A172 (cell line): Measurements from ENCODE around the gene GEMIN7. TPM values are rescaled to one million over a fixed set of nuclear protein-coding genes. Genes with fewer than 3 reads are reported as not detected.
A peak's percentile ranks its signal among the peaks of the same experiment; 100 is the strongest.
"Not testable (repeated sequence)": the region's sequence is repeated elsewhere in the genome, so short reads cannot be mapped to it uniquely, and the experiment has no call there.

Source experiments
- DNase-seq: peaks from one replicate; pipeline ENCODE4 v3.0.0-alpha.2; 2015; ENCODE audit warnings: low spot score
- total RNA-seq: library from RNA; depleted of rRNA; stranded (reverse); fragments of >200 nt; shearing (Covaris generic); gene quantifications from 2 replicates; pipeline ENCODE4 v1.2.3, GENCODE V29; 2014

The GEMIN7 gene
- total RNA-seq, 1 experiment from 2014 or later, result 17.1 TPM

DNA sequence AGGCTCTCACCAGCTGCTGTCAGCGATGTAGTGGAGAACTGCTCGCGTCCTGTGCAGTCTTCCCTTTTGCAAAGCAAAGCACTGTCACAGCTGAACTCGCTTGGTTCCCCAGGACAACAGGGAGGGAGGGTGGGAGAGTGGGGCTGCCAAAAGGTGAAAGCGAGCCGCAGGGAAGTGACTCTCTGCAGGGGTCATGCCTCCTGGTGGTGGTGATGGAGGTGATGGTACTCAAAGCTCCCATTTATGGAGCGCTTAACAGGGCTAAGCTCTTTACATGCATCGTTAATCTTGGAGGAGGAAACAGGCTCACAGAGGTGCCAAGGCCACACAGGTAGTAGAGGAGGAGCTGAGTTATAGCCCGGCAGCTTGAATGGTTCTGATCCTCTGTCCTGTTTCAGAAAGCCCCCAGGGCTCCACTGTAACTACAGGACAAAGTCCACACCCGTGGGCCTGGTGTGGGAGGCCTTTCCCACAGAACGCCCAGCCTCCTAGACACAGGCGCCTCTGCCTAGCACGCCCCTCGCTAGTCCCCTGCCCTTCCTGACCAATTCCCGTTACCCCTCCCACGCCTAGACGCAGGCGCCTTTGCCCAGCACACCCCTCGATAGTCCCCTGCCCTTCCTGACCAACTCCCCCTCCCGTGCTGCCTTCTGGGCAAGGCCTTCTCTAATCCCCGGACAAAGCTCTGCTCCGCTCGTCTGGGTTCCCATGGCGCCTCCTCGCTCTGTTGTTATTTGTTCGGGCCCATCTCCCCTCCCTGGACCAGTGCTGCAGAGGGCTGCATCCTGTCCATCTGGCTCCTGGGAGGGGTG is 24.7 kb downstream of the GEMIN7 start:
- no peak for DNase-seq

DNA sequence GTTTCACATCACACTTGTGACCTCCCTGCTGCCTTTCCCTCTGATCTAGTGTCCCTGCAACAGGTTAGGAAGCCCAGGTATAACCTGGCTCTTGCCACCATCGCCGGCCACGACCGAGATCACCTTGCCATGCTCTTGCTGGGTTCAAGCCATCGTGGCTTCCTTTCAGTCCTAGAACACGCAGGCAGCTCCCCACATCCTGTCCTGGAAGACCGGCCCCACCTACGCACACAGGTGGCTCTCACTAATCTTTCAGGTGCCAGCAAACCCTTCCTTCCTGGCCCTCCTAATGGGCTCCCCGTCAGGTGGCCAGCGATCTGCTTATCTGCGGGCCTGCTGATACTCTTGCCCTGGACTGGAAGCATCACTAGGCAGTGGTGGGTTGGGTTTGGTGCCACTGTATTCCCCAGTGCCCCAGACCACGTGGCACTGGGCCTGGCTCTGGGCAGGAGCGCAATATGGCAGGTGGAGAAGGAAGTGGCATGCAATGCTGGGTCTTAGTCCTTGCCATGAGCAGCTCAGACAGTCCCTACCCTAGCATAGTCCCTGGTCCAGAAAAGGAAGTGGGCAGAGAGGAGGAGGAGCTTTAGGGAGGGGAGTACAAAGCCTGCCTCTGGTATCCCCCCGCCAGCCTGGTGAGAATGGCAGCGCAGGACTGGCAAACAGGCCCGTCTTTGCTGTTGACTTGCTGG is 25.7 kb downstream of the GEMIN7 start:
- no peak for DNase-seq

DNA sequence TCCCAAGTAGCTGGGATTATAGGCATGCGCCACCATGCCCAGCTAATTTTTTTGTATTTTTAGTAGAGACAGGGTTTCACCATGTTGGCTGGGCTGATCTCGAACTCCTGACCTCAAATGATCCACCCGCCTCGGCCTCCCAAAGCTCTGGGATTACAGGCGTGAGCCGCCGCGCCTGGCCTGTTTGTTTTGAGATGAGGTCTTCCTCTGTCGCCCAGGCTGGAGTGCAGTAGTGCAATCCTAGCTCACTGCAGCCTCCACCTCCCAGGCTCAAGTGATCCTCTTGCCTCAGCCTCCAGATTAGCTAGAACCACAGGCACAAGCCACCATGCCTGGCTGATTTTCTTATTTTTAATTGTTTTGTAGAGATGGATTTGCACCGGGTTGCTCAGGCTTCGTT is 27.3 kb downstream of the GEMIN7 start:
- DNase-seq, result not testable (repeated sequence)

DNA sequence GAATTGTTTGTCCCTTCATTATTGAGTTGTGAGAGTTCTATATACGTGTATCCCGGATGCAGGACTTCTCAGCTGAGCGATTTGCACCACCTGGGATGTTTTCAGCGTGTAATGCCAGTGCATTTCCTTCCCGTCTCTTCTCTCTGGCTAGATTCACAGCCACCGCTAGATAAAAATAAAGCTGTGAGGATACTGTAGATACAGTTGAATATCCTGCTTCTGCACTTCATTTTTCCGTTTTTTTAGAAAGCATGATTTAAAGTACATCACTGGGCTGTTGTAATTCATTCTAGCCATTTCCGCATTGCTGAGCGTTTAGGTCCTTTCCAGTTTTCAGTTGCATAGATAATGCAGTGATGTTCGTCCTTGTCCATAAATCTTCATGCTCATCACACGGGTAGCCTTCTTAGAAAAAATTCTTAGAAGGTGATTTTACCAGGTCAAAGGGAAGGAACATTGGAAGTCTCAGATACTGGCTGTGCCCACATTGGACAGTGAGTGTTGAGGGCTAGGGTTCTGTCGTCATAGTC is 28.6 kb downstream of the GEMIN7 start:
- no peak for DNase-seq

DNA sequence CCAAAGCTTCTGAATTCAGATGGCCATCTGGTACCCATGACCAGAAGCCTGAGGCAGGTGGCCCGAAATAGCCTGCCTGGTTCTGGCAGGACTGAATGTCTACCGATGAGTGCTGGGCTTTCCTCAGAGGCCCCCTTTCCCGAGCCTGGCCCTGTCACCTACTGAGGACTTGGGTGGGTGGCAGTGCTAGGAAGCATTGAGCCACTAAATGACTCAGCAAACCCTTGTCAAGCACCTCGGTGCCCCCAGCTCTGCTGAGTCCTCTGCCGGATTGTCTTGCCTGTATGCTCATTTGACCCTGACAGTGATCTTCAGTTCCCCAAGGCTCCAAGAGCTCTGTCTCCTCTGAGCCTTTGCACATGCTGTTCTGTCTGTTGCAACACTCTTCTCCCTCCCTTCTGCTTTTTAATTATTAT is 31.8 kb downstream of the GEMIN7 start:
- no peak for DNase-seq

DNA sequence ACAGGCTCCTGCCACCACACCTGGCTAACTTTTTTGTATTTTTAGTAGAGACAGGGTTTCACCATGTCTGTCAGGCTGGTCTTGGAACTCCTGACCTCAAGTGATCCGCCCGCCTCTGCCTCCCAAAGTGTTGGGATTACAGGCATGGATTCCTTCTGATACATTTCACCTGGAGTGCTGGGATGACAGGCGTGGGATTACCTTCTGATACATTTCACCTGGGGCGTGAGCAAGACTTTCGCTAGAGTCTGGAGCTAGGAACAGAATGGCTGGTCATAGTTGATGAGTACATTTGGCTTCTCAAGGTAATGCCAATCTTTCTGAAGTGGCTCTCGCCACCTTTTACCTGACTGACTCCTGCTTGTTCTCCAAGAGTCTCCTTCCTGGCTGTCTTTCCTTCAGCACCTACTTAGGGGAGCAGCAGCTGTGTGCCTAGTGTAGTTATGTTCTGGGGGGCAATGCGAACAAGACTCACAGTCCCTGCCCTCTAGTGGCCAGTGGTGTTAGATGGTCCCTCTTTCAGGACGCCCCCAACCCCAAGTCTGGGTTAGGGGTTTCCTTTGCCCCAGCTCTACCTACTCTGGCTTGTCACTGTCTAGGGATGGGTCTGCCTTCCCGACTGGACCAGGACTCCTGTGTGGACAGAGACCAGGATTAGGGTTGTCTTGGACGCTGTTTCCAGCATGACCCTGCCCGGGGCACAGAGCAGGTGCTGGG is 33.2 kb downstream of the GEMIN7 start:
- DNase-seq, result no peak

DNA sequence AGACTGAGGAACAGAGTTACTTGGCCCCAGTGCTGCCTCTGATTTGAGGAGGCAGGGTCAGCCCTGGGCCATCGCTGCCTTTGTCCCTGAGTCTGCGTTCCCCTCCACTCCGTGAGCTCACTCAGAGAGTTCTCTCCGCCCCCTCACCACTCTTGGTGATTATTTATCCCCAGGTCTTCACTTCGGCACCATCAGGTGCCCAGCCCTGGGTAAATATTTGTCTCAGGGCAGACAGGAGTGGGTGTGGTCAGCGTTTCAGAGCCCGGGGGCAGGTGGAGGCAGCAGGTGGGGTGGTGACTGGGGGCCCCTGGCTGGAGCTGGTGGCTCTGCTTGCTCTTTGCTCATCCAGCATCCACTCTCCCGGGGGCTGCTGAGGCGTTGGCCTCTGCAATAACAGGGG is 34.6 kb downstream of the GEMIN7 start:
- DNase-seq, result no peak

DNA sequence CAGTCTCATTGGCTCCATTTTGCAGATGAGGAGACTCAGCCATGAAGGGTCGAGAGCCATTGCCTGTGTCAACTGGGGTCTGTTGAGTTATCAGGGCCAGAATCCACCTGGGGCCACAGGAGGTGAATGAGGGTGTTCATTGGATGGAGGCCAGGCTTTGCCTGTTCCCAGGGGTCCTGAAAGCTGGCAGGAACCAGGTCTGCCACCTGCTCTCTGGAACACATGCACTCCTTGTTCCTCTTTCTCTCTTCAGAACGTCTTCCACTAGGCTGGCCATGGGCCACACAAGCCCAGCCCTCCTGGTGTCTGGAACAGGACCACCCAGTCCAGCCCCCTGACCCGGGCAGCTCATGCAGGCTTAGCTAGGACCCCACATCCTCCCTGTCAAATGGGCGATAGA is 35.1 kb downstream of the GEMIN7 start:
- no peak for DNase-seq

DNA sequence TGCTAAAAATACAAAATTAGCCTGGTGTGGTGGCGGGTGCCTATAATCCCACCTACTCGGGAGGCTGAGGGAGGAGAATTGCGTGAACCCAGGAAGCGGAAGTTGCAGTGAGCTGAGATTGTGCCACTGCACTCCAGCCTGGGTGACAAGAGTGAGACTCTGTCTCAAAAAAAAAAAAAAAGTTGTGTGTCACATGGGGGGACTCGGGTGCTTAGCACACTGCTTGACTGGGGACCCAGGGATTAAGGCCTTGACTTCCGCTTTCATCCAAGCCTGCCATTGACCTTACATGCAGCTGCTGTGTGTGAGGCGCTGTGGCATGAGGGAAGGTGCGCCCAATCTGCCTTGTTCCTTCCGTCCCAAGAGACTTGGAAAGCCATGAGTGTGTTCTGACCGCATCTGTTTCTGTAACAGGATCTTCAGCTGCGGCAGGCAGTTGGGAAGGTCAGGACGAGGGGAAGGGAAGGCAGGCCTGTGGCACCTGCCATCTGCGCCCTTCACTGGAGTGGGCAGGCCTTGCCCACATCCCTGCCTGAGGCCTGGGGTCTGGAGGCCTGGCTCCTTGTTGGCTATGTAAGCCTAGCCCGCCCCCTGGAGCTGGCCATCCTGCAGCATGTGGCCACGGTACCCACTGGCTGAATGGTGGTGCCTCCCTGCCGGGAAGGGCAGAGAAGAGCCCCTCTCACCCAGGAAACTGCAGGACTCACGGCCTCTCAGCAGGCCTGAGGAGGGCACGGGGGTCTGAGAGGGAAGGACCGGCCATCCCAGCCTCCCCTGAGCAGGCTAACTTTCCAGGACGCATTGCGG is 37.0 kb downstream of the GEMIN7 start:
- no peak for DNase-seq

DNA sequence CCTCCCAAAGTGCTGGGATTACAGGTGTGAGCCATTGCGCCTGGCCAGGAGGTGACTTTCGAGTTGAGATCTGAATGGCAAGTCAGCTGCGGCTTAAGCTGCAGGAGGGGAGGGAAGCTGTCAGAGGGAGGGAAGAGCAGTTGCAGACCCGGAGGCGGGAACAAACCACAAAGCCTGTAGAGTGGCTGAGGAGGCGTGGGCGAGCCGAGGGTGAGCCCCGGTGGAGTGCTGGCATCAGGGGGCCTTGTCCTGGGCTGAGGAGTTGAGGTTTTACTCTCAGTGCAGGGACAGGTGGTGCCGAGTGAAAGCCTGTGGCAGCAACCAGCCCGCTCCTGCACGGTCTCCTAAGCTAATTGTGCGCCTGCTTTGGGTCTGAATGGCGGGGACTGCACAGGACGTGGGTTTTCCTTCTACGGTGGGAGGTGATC is 38.1 kb downstream of the GEMIN7 start:
- no peak for DNase-seq

DNA sequence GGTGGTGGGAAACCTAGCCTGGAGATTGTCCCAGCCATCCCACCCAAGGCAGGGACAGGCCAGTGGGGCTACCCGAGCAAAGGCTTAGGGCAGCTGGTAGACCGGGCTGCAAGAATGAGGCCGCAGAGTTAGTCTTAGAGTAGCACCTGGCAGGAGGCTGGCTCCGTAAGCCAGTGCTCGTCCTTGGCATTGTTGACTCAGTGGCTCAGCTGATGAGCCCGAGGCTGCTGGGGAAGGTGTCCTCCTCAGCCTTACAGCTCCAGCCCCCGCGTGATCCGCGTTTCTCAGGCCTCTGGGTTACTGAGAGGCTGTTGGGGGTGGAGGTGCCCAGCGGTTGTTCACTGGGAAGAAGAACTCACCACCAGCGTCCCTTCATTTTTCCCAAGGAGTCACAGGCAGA is 38.6 kb downstream of the GEMIN7 start:
- DNase-seq, result no peak

DNA sequence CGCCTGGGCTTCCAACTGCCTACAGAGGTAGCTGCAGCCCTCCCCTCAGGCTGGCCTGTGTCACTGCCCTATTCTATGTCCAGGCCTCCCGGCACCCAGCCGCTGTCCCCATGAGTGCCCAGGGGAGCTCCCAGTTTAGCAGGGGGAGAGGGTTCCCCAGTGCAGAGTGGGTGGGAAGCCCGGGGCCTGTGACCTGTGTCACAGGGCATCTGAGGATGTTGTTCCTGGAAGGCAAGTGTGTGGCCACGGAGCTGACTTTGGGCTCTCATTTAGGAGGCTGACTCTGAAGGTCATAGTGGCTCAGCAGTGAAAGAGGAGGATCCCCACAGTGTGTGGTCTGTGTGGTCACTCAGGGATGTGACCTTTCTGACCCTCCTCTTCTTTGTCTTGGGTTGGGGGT is 39.0 kb downstream of the GEMIN7 start:
- no peak for DNase-seq

DNA sequence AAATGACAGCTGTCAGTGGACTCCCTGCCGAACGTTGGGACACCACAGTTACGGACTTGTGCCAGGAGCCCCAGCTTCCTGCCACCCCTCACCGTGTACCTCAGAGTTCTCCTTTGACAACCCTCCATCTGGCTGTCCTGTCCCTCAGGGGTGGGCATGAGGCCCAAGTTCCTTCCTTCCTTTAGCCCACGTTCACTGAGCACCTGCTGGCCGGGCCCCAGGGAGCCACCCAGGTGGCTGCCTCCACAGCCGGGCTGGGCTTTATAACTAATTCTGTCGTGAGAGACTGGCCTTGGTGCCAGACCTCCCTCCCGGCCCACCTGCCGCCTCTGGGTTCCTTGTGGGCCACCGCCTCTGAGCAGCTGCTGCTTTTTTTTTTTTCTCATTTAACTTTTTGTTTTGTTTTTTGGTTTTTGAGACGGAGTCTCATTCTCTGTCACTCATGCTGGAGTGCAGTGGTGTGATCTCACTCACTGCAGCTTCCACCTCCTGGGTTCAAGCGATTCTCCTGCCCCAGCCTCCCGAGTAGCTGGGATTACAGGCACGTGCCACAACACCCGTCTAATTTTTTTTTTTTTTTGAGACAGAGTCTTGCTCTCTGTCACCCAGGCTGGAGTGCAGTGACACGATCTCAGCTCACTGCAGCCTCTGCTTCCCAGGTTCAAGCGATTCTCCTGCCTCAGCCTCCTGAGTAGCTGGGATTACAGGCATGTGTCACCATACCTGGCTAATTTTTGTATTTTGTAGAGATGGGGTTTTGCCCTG is 39.7 kb downstream of the GEMIN7 start:
- DNase-seq, result not testable (repeated sequence)

DNA sequence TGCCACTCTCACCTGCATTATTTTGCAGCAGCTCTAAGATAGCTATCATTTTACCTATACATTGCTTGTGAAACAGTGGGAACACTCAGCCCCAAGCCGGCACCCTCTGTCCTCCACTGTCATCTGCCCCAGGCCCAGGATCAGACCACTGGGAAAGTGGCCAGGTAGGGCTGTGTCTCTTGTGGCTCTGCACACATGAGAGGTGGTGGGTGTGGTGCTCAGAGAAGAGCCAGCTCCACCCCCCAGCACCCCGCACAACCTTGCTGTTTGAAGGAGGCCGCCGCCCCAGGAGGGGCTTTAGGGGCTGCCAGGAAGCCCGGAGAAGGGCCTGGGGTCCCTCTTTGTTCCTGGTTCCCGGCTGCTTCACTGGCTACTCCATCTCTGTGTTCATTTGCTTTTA is 40.5 kb downstream of the GEMIN7 start:
- DNase-seq, result no peak

DNA sequence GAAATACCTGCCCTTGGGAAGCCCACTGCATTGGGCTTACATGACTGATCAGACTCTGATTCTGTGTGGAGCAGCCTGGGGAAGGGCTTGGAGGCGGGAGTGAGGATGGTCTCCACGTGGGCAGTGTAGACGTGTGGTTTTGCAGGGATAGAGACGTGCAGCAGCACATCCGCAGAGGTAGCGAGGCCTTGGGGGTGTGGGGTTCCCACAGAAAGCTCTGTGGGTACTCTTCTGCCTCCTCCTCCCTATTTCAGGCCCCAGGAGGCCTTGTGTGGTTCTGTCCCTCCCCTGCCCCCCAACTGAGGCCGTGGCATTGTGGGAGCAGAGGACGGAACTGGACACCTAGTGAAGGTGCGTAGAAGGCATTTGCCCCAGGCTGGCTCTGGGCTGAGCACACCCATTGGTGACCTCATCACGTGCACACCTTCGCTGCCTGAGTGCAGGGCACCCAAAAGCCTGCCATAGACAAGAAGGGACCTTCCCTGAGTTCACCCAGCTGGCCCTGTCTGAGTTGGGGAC is 42.8 kb downstream of the GEMIN7 start:
- DNase-seq, result no peak

DNA sequence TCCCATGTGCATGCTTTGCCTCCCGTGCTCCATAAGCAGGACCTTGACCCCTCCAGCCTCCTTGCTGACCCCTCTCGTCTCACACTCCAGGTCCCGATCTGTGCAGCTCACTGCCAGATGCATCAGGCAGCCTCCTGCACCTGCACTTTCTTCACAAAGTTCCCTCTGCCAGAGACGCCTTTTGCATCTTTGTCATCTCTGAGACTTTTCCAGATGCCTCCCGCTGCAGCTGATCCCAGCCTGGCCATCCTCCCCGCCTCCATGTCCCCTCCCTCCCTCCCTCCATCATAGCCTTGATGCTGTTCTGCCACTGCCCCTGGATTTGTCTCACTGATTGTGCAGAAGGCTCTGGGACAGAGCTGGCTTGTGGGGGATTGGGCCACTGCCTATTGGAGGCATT is 43.8 kb downstream of the GEMIN7 start:
- no peak for DNase-seq

DNA sequence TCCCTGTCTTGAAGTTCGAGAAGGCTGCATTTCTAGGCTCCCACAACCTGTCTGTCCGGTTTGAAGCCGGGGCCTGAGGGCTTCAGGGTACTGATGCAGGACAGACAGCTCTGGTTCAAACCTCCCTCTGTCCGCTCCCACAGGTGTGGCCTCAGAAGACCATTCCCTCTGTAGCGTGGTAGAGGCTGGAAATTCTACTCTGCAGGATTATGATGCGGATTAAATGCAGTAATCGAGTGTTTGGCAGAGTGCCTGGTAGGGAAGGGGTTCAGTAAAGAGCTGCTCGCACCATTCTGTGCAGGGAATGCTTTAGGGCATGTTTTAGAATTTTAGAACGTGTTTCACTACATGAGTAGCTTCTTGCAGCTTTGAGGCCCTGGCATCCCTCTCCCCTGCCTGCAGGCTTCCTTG is 44.4 kb downstream of the GEMIN7 start:
- DNase-seq, result no peak

DNA sequence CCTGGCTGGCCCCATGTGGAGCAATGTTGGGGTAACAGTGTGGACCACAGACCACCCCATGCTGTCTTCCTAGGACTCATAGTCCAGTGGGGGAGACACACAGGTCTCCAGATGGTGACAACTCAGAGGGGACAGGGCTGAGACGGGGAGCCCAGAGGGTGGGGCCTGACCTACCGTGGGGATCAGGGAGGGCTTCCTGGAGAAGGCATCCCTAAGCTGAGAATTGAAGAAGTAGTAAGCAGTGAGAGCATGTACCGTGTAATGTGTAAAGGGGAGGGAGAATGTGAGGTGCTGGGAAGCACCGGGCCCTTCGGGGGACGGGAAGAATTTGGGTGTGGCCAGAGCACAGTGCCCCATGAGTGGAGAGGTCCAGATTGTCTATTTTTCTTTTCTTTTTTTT is 45.0 kb downstream of the GEMIN7 start:
- DNase-seq, result no peak

DNA sequence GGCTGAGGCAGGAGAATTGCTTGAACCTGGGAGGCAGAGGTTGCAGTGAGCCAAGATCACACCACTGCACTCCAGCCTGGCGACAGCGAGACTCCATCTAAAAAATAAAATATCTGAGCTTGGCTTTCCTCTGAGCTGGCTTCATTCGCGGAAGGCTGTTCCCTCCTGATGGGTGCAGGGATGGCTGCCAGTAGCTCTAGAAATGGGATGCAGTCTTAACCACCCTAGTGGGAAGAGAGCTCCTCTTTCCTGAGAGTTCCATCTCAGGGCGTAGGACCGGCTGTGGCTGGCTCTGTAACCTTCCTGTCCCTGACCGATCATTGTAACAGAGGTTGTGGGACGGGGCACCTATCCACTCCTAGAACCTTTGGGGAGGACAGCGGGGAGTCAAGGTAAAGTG is 46.3 kb downstream of the GEMIN7 start:
- DNase-seq, result no peak

DNA sequence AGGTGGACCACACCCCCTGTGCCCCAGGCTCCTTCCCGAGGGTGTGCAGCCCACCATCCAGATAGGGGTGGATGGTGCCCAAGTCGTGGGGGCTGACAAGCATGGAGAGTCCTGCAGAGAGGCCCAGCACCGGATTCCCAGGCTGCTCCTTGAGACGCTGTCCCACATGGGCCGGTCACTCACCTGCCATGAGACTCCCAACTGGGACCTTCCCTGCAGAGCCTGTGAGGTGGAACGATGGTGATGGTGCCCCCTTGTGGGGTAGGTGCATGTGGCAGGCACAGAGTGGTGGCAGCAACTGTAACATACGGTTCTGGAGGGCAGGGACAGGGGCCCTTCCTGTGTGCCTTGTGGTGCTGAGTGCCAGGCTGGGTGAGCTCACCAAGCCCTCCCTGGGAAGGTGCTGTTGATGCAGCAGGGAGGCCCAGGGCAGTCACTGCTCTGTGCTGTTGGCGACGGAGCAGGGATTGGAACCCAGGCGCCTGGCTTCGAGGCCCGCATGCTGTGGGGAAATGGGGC is 47.0 kb downstream of the GEMIN7 start:
- DNase-seq, result peak; percentile 35
